Measurements from ENCODE around the gene PREX1. TPM values are rescaled to one million over a fixed set of nuclear protein-coding genes. Genes with fewer than 3 reads are reported as not detected.
A peak's percentile ranks its signal among the peaks of the same experiment; 100 is the strongest.

Gene PREX1
- total and polyA plus RNA-seq, 2 experiments from 2014 or later, result 2.4 to 10.3 TPM

DNA sequence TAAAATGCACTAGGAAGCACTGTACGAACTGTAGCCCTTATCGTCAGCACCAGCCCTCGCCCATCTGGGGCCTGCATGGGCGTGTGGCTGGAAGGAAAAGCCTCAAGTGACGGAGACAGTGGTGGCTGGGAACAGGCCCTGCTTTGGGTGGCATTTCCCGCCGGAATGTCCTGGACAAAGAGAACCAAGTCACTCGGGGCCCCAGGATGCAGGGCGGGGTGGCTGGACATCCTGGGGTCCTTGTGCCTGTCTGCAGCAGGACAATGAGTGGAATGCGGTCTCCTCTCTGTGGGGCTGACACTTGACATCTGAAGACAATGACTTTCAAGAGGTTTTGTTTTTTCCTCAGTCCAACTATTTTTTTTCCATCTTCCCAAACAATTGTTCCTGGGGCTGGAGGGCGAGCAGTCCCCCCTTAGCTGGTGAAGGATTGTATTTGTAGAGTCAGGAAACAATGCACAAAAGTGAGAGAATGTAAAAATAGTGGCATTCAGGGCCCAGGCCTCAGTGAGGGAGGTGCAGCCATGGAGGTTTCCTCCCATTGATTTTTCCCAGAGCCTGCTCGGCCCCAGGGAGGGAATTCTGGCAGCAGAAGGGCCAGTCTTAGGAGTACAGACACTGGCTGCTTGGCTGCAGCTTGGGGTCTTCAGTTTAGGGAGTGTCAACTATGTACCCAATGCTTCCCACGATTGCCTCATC is 64.4 kb downstream of the PREX1 start:
- Histone ChIP-seq H4K20me1 (replicated peaks; ENCODE audit: insufficient read depth) (no peaks in the 10 kb centered on the region), H3F3A (replicated peaks; ENCODE audit: low read depth) (no peaks in the 10 kb centered on the region), H3K4me2 (no peak overlapping the region), H3K27ac (ENCODE audit: low read depth) (no peak overlapping the region), H3K36me3 (ENCODE audit: insufficient read depth) (no peaks in the 10 kb centered on the region), H3K79me2 (replicated peaks; ENCODE audit: insufficient read depth) (no peaks in the 10 kb centered on the region), H3K27me3 (ENCODE audit: insufficient read depth) (no peaks in the 10 kb centered on the region), H3K9me2 (ENCODE audit: insufficient read depth) (no peaks in the 10 kb centered on the region), H3K4me1 (ENCODE audit: insufficient read depth) (no peaks in the 10 kb centered on the region), H3K4me3 (no peak overlapping the region), H2AFZ (no peak overlapping the region)
- DNase-seq (ENCODE audit: low spot score) (peak; percentile 17), ATAC-seq (peak; percentile 47; the same call in 2 of the 3 replicates)
- Mint-ChIP-seq H3K27ac (no peak overlapping the region), H3K9me3 (peaks cover 33% of the 10 kb centered on the region), H3K36me3 (ENCODE audit: low read depth) (peaks cover 19% of the 10 kb centered on the region), H3K4me3 (no peak overlapping the region), H3K4me1 (peaks cover 19% of the 10 kb centered on the region), H3K27me3 (ENCODE audit: insufficient read depth, low read depth, poor library complexity) (peaks cover 8% of the 10 kb centered on the region)
- no peak for TF ChIP-seq EZH2phosphoT487 (IDR thresholded peaks at IDR 0.05; ENCODE audit: unreplicated experiment)
- TF ChIP-seq, protein P1, sequence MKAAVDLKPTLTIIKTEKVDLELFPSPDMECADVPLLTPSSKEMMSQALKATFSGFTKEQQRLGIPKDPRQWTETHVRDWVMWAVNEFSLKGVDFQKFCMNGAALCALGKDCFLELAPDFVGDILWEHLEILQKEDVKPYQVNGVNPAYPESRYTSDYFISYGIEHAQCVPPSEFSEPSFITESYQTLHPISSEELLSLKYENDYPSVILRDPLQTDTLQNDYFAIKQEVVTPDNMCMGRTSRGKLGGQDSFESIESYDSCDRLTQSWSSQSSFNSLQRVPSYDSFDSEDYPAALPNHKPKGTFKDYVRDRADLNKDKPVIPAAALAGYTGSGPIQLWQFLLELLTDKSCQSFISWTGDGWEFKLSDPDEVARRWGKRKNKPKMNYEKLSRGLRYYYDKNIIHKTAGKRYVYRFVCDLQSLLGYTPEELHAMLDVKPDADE (IDR thresholded peaks at IDR 0.05), result no peak

DNA sequence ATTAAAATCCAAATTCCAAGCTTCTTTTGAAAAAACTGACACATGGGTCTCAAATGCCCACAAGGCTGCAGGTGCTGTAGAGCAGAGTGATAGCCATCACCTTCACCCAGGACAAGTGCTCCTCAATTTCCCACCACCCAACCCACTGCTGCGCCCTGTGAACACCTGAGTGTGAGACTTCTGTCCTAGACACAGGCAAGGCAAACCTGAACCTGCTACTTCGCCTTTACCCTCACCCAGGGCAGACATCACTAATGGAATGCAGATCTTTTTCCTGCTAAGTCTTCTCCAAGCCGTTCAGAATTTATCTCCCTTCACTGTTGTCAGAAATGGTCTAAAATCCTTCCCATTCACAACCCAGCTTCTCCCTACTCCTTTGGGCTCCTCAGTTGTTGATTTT is 65.9 kb downstream of the PREX1 start:
- Histone ChIP-seq H4K20me1 (replicated peaks; ENCODE audit: insufficient read depth) (no peaks in the 10 kb centered on the region), H3F3A (replicated peaks; ENCODE audit: low read depth) (no peaks in the 10 kb centered on the region), H2AFZ (no peak overlapping the region), H3K4me2 (no peak overlapping the region), H3K79me2 (replicated peaks; ENCODE audit: insufficient read depth) (no peaks in the 10 kb centered on the region), H3K36me3 (ENCODE audit: insufficient read depth) (no peaks in the 10 kb centered on the region), H3K27ac (ENCODE audit: low read depth) (no peak overlapping the region), H3K4me3 (no peak overlapping the region), H3K27me3 (ENCODE audit: insufficient read depth) (no peaks in the 10 kb centered on the region), H3K9me2 (ENCODE audit: insufficient read depth) (no peaks in the 10 kb centered on the region), H3K4me1 (ENCODE audit: insufficient read depth) (no peaks in the 10 kb centered on the region)
- DNase-seq (ENCODE audit: low spot score), result no peak
- no peak overlapping the region for H3K27ac Mint-ChIP-seq
- peaks cover 19% of the 10 kb centered on the region; the same call in 2 of the 3 replicates for H3K4me1 Mint-ChIP-seq
- ATAC-seq, result no peak
- peaks cover 19% of the 10 kb centered on the region for H3K36me3 Mint-ChIP-seq (ENCODE audit: low read depth)
- TF ChIP-seq, protein P2, sequence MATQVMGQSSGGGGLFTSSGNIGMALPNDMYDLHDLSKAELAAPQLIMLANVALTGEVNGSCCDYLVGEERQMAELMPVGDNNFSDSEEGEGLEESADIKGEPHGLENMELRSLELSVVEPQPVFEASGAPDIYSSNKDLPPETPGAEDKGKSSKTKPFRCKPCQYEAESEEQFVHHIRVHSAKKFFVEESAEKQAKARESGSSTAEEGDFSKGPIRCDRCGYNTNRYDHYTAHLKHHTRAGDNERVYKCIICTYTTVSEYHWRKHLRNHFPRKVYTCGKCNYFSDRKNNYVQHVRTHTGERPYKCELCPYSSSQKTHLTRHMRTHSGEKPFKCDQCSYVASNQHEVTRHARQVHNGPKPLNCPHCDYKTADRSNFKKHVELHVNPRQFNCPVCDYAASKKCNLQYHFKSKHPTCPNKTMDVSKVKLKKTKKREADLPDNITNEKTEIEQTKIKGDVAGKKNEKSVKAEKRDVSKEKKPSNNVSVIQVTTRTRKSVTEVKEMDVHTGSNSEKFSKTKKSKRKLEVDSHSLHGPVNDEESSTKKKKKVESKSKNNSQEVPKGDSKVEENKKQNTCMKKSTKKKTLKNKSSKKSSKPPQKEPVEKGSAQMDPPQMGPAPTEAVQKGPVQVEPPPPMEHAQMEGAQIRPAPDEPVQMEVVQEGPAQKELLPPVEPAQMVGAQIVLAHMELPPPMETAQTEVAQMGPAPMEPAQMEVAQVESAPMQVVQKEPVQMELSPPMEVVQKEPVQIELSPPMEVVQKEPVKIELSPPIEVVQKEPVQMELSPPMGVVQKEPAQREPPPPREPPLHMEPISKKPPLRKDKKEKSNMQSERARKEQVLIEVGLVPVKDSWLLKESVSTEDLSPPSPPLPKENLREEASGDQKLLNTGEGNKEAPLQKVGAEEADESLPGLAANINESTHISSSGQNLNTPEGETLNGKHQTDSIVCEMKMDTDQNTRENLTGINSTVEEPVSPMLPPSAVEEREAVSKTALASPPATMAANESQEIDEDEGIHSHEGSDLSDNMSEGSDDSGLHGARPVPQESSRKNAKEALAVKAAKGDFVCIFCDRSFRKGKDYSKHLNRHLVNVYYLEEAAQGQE (IDR thresholded peaks at IDR 0.05; ENCODE audit: unreplicated experiment), result no peak
- TF ChIP-seq, protein P3, sequence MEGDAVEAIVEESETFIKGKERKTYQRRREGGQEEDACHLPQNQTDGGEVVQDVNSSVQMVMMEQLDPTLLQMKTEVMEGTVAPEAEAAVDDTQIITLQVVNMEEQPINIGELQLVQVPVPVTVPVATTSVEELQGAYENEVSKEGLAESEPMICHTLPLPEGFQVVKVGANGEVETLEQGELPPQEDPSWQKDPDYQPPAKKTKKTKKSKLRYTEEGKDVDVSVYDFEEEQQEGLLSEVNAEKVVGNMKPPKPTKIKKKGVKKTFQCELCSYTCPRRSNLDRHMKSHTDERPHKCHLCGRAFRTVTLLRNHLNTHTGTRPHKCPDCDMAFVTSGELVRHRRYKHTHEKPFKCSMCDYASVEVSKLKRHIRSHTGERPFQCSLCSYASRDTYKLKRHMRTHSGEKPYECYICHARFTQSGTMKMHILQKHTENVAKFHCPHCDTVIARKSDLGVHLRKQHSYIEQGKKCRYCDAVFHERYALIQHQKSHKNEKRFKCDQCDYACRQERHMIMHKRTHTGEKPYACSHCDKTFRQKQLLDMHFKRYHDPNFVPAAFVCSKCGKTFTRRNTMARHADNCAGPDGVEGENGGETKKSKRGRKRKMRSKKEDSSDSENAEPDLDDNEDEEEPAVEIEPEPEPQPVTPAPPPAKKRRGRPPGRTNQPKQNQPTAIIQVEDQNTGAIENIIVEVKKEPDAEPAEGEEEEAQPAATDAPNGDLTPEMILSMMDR (conservative IDR thresholded peaks at IDR 0.05; ENCODE audit: low read depth in 2 of 2), result no peak
- TF ChIP-seq STAT1 (IDR thresholded peaks at IDR 0.05; ENCODE audit: unreplicated experiment) (no peak), EZH2phosphoT487 (IDR thresholded peaks at IDR 0.05; ENCODE audit: unreplicated experiment) (no peak)
- H3K27me3 Mint-ChIP-seq (ENCODE audit: insufficient read depth, low read depth, poor library complexity), result peaks cover 11% of the 10 kb centered on the region
- H3K4me3 Mint-ChIP-seq, result no peak overlapping the region
- H3K9me3 Mint-ChIP-seq, result peaks cover 33% of the 10 kb centered on the region
